ENCODE results near the gene RRAS2. TPM values are rescaled to one million over a fixed set of nuclear protein-coding genes. Genes with fewer than 3 reads are reported as not detected.

RRAS2 gene
- total RNA-seq, 2 donors from 2014 or later = 75.1 to 99.7 TPM

DNA sequence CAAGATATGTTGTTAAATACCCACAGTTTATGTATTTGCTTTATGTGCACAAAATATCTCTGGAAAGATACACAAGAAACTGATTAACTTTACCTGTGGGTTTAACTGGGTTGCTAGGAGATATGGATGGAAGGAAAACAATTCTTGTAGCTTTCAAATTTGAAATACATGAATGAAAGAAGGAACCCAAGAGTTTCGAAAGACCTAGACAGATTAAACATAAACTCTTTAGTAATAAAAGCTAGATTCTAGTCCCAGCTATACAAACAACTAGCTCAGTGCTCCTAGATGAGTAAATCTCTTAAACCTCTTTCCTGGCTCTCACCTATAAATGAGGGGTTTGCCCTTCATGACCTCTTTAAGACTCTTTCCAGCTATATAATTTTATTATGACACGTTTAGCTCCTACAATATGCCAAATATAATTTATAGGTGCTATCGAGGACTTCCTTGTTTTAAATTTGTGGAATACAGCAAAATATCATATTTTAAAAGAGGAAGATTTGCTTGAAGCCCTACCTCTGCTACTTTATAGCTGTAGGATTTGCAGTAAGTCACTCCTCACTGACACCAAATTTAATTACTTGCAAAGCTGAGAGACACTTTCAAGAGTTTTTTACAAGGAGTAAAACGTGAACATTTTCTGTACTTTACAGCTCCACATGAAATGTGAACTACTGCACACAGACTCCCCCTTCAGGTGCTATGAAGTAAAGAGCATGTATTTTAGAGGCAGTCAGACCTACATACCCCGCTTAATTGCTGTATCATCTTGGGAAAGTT is 50.7 kb downstream of the RRAS2 start:
- no peak overlapping the region for H3K27ac Mint-ChIP-seq
- H3K36me3 Mint-ChIP-seq (ENCODE audit: low read depth) = no peaks in the 10 kb centered on the region
- H3K27me3 Mint-ChIP-seq (ENCODE audit: insufficient read depth) = no peaks in the 10 kb centered on the region
- TF ChIP-seq, protein P1, sequence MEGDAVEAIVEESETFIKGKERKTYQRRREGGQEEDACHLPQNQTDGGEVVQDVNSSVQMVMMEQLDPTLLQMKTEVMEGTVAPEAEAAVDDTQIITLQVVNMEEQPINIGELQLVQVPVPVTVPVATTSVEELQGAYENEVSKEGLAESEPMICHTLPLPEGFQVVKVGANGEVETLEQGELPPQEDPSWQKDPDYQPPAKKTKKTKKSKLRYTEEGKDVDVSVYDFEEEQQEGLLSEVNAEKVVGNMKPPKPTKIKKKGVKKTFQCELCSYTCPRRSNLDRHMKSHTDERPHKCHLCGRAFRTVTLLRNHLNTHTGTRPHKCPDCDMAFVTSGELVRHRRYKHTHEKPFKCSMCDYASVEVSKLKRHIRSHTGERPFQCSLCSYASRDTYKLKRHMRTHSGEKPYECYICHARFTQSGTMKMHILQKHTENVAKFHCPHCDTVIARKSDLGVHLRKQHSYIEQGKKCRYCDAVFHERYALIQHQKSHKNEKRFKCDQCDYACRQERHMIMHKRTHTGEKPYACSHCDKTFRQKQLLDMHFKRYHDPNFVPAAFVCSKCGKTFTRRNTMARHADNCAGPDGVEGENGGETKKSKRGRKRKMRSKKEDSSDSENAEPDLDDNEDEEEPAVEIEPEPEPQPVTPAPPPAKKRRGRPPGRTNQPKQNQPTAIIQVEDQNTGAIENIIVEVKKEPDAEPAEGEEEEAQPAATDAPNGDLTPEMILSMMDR (conservative IDR thresholded peaks at IDR 0.05) = peak; percentile 75
- DNase-seq = no peak
- H3K27ac ChIP-seq (ENCODE audit: low read depth, low read length) = no peak overlapping the region
- H3K9me3 ChIP-seq (ENCODE audit: control insufficient read depth, low read length) = no peaks in the 10 kb centered on the region
- 46% methylated on average over 2 of the region's 5 CpGs; no CpG with 5 or more reads in 1 of the 2 experiments for whole genome bisulfite sequencing, 2 experiments (ENCODE audit: insufficient coverage in 1 of 2, insufficient read length in 1 of 2)
- H3K4me3 Mint-ChIP-seq = no peak overlapping the region
- no peak overlapping the region for H3K4me3 ChIP-seq (ENCODE audit: low read length)
- H3K9me3 Mint-ChIP-seq = no peaks in the 10 kb centered on the region
- no peak overlapping the region for H3K9ac ChIP-seq (ENCODE audit: extremely low read depth, low read length, poor library complexity, severe bottlenecking)
- peaks cover 2% of the 10 kb centered on the region for H3K4me1 ChIP-seq (ENCODE audit: control insufficient read depth, insufficient read depth, low read length)
- H3K27me3 ChIP-seq (ENCODE audit: control insufficient read depth, insufficient read depth, low read length, poor library complexity, severe bottlenecking) = no peaks in the 10 kb centered on the region
- no peaks in the 10 kb centered on the region for H3K36me3 ChIP-seq (ENCODE audit: control insufficient read depth, insufficient read depth, low read length)
- H3K4me1 Mint-ChIP-seq = peaks cover 2% of the 10 kb centered on the region

DNA sequence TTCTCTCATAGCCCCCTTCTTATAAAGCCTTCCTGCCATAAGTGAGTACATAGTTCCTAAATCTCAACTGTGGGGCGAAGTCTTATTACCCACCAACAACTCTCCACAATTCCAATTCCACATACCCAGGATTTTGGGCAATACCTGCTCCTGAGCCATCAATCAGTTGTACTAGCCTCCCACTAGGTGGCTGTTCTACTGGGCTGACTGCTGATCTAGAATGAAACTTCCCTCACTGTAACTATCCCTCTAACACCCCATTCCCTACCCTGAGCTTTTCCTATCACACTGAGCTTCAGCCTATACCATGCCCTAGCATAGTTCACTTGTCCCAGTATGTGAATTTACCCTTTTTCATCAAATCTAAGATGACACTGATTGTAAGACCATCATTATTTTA is 52.5 kb downstream of the RRAS2 start:
- no peaks in the 10 kb centered on the region for H3K36me3 ChIP-seq (ENCODE audit: control insufficient read depth, insufficient read depth, low read length)
- no peak overlapping the region for H3K4me3 ChIP-seq (ENCODE audit: low read length)
- no peak overlapping the region for H3K27ac ChIP-seq (ENCODE audit: low read depth, low read length)
- no peaks in the 10 kb centered on the region for H3K27me3 Mint-ChIP-seq (ENCODE audit: insufficient read depth)
- H3K4me1 ChIP-seq (ENCODE audit: control insufficient read depth, insufficient read depth, low read length) = peaks cover 2% of the 10 kb centered on the region
- H3K9ac ChIP-seq (ENCODE audit: extremely low read depth, low read length, poor library complexity, severe bottlenecking) = no peak overlapping the region
- no peak overlapping the region for H3K27ac Mint-ChIP-seq
- WGBS, 2 experiments (ENCODE audit: insufficient coverage in 1 of 2, insufficient read length in 1 of 2) = 88 to 93% methylated on average over 1 of the region's 1 CpG
- H3K4me3 Mint-ChIP-seq = no peak overlapping the region
- DNase-seq = no peak
- no peaks in the 10 kb centered on the region for H3K27me3 ChIP-seq (ENCODE audit: control insufficient read depth, insufficient read depth, low read length, poor library complexity, severe bottlenecking)
- H3K9me3 ChIP-seq (ENCODE audit: control insufficient read depth, low read length) = no peaks in the 10 kb centered on the region
- no peaks in the 10 kb centered on the region for H3K9me3 Mint-ChIP-seq
- H3K36me3 Mint-ChIP-seq (ENCODE audit: low read depth) = no peaks in the 10 kb centered on the region
- peaks cover 7% of the 10 kb centered on the region for H3K4me1 Mint-ChIP-seq
- TF ChIP-seq, protein P1 (conservative IDR thresholded peaks at IDR 0.05) = peak; percentile 68

DNA sequence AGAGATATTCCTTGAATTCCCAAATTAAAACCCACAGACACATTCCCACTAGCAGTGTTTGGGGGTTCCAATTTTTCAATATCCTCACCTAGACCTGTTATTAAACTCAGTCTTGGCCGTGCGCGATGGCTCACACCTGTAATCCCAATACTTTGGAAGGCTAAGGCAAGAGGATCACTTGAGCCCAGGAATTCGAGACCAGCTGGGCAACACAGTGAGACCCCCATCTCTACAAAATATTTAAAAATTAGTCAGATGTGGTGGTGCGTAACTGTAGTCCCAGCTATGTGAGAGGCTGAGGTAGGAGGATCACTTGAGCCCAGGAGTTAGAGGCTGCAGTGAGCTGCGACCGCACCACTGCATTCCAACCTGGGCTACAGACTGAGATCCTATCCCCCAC is 53.3 kb downstream of the RRAS2 start:
- Histone ChIP-seq H3K9ac (ENCODE audit: extremely low read depth, low read length, poor library complexity, severe bottlenecking) (no peak overlapping the region), H3K27ac (ENCODE audit: low read depth, low read length) (no peak overlapping the region), H3K4me1 (ENCODE audit: control insufficient read depth, insufficient read depth, low read length) (peaks cover 2% of the 10 kb centered on the region), H3K9me3 (ENCODE audit: control insufficient read depth, low read length) (no peaks in the 10 kb centered on the region), H3K36me3 (ENCODE audit: control insufficient read depth, insufficient read depth, low read length) (no peaks in the 10 kb centered on the region), H3K4me3 (ENCODE audit: low read length) (no peak overlapping the region), H3K27me3 (ENCODE audit: control insufficient read depth, insufficient read depth, low read length, poor library complexity, severe bottlenecking) (no peaks in the 10 kb centered on the region)
- WGBS, 2 experiments (ENCODE audit: insufficient coverage in 1 of 2, insufficient read length in 1 of 2) = 94 to 99% methylated on average over 4 to 7 of the region's 7 CpGs
- no peak overlapping the region for H3K4me3 Mint-ChIP-seq
- TF ChIP-seq, protein P1 (conservative IDR thresholded peaks at IDR 0.05) = no peak
- no peak for DNase-seq
- H3K4me1 Mint-ChIP-seq = peaks cover 7% of the 10 kb centered on the region
- no peak overlapping the region for H3K27ac Mint-ChIP-seq
- H3K36me3 Mint-ChIP-seq (ENCODE audit: low read depth) = no peaks in the 10 kb centered on the region
- no peaks in the 10 kb centered on the region for H3K27me3 Mint-ChIP-seq (ENCODE audit: insufficient read depth)
- H3K9me3 Mint-ChIP-seq = no peaks in the 10 kb centered on the region
